GM12801 (cell line): ENCODE measurements around the gene PCYT2.

Experiments used
- CTCF ChIP-seq: IDR thresholded peaks from one replicate; pipeline ENCODE4 v1.5.1; 2011; ENCODE audit warnings: control low read depth; ENCODE audit not compliant: insufficient read length; ENCODE audit errors: extremely low read depth

Gene PCYT2

GRCh38 chr17:81890447-81891302 is 20.5 kb downstream of the PCYT2 start:
- TF ChIP-seq CTCF = no peak

- no peak for TF ChIP-seq CTCF
These were observed 21.6 kb downstream of the PCYT2 start for GRCh38 chr17:81889602-81890001.

GRCh38 chr17:81888988-81889595 is 22.1 kb downstream of the PCYT2 start:
- no peak for TF ChIP-seq CTCF

GRCh38 chr17:81888105-81888987 is 22.9 kb downstream of the PCYT2 start:
- TF ChIP-seq CTCF = no peak

- no peak for TF ChIP-seq CTCF
These were observed 25.2 kb downstream of the PCYT2 start for GRCh38 chr17:81885869-81886548.

- no peak for TF ChIP-seq CTCF
These were observed 25.7 kb downstream of the PCYT2 start for GRCh38 chr17:81885454-81885853.
